SH-SY5Y (cell line): Measurements from ENCODE around the gene PTPRG.

Source experiments
- GATA2 ChIP-seq: IDR thresholded peaks from 2 replicates; pipeline ENCODE4 v1.6.1; 2011; ENCODE audit warnings: mild to moderate bottlenecking, low read depth, low read length
- GATA3 ChIP-seq: IDR thresholded peaks from 2 replicates; pipeline ENCODE4 v1.6.1; 2011; ENCODE audit warnings: low read depth, mild to moderate bottlenecking, low read length, moderate library complexity

DNA sequence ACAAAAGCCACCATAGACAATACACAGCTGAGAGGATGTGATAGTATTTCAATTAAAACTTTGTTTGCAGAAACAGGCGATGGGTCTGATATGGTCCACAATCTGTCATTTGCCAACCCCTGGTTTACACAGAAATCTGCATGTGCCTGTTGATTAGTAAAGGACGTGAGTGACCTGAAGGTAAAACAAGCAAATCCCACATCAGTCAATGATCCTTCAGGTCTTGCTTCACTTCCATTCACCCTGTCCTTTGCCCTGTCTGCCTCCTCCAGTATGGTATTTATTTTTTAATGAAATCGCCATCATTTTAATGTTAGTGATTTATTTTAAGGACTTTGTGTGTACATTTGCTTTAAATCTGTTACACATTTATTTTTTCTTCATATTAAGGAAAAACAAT lies 645.8 kb downstream of the PTPRG start:
- TF ChIP-seq GATA2, result no peak
- TF ChIP-seq GATA3, result no peak
